PC-3 (cell line): Measurements from ENCODE around the gene VPS41.

ENCODE experiments used
- EZH2 ChIP-seq: fragments of 300-600 bp; sonication (generic); IDR thresholded peaks from one replicate; pipeline ENCODE4 v1.6.1; 2017; ENCODE audit warnings: antibody characterized with exemption, mild to moderate bottlenecking, low read length; ENCODE audit not compliant: unreplicated experiment
- TF ChIP-seq, protein P1 (sequence below): fragments of 300-600 bp; sonication (generic); conservative IDR thresholded peaks from 2 replicates; pipeline ENCODE4 v1.5.1; 2017; ENCODE audit warnings: antibody characterized with exemption, low read depth, mild to moderate bottlenecking, low read length

DNA sequence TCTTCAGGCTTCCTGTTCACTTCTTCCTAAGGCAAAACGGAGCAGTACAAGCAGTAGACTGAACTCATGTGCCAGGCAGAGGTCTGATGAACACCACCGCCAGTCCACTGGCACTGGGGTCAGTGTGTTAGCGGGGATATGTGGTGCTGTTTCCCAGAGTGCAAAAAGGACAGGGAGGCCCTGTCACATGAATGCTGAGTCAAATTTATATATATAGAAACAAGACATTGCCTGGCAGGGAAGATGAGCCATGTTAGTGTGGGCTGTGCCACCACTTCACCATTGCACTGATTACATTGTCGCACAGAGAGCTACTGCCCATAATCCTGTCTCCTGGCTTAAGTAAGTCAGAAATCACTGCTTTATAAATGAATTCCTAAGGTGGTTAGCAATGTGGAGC, 155.6 kb downstream of the VPS41 start:
- TF ChIP-seq, protein P1, sequence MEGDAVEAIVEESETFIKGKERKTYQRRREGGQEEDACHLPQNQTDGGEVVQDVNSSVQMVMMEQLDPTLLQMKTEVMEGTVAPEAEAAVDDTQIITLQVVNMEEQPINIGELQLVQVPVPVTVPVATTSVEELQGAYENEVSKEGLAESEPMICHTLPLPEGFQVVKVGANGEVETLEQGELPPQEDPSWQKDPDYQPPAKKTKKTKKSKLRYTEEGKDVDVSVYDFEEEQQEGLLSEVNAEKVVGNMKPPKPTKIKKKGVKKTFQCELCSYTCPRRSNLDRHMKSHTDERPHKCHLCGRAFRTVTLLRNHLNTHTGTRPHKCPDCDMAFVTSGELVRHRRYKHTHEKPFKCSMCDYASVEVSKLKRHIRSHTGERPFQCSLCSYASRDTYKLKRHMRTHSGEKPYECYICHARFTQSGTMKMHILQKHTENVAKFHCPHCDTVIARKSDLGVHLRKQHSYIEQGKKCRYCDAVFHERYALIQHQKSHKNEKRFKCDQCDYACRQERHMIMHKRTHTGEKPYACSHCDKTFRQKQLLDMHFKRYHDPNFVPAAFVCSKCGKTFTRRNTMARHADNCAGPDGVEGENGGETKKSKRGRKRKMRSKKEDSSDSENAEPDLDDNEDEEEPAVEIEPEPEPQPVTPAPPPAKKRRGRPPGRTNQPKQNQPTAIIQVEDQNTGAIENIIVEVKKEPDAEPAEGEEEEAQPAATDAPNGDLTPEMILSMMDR, result no peak
- TF ChIP-seq EZH2, result no peak
